Activated naive CD8-positive, alpha-beta T cell treated with anti-CD3 and anti-CD28 coated beads, Interleukin-2, amount 10 ng/mL, durations not matched to agents 7 days and 5 days (primary cell): ENCODE measurements around the gene BTBD7. TPM values are rescaled to one million over a fixed set of nuclear protein-coding genes. Genes with fewer than 3 reads are reported as not detected.

Source experiments
- ATAC-seq: fragments of 150-1000 bp; cut with Tn5 transposase; one replicate; pipeline ENCODE4 v1.10.0; 2021; ENCODE audit warnings: low read depth, moderate library complexity
- POLR2A ChIA-PET: fragments of 350-600 bp; sonication (Branson Sonifier 250); formaldehyde crosslinking; loops from one replicate; lab custom pipeline; 2021; ENCODE audit warnings: antibody characterized with exemption; lab: Charles Lee
- DNase-seq: peaks from one replicate; pipeline ENCODE4 v3.0.0; 2021
- H3K27ac Mint-ChIP-seq: one replicate; pipeline ENCODE4 v1.8.0; 2022; ENCODE audit warnings: mild to moderate bottlenecking, mixed read lengths
- H3K27me3 Mint-ChIP-seq: one replicate; pipeline ENCODE4 v1.8.0; 2022; ENCODE audit warnings: mild to moderate bottlenecking, moderate library complexity, mixed read lengths
- H3K36me3 Mint-ChIP-seq: one replicate; pipeline ENCODE4 v1.8.0; 2021; ENCODE audit warnings: mild to moderate bottlenecking, mixed read lengths
- H3K4me1 Mint-ChIP-seq: one replicate; pipeline ENCODE4 v1.8.0; 2021; ENCODE audit warnings: mixed read lengths
- H3K4me3 Mint-ChIP-seq: one replicate; pipeline ENCODE4 v1.8.0; 2022; ENCODE audit warnings: mild to moderate bottlenecking, moderate library complexity, mixed read lengths
- H3K9me3 Mint-ChIP-seq: one replicate; pipeline ENCODE4 v1.8.0; 2021; ENCODE audit warnings: mixed read lengths
- total RNA-seq, 2 experiments: library from RNA; stranded (reverse); gene quantifications; one replicate each; pipeline ENCODE4 v1.2.3, GENCODE V29; 2021

Gene BTBD7
- total RNA-seq, 2 experiments from 2014 or later = 22.3 to 24.8 TPM

DNA sequence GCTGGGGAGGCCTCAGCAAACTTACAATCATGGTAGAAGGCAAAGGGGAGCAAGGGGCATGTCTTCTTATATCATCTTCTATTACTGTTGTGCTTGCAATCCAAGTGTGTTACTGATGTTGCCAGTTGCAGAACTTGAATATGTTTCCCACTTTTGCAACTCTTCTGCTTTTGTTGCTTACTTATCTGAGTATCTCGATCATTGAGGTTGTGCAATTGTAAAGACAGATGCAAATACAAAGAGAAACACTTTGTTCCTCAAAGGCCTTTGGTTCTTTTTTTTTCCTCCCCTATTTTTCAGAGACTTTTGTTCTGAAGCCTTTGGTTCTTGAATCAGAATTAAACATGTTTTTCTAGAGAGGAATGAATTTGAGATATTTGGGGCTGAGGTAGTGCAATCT, 10.4 kb upstream of the BTBD7 start:
- POLR2A ChIA-PET = no interaction called here
- Mint-ChIP-seq H3K27me3 (peaks cover 4% of the 10 kb centered on the region), H3K4me3 (no peak overlapping the region), H3K4me1 (no peaks in the 10 kb centered on the region), H3K27ac (no peak overlapping the region), H3K9me3 (peaks cover 6% of the 10 kb centered on the region), H3K36me3 (peaks cover 2% of the 10 kb centered on the region)
- no peak for DNase-seq
- no peak for ATAC-seq

DNA sequence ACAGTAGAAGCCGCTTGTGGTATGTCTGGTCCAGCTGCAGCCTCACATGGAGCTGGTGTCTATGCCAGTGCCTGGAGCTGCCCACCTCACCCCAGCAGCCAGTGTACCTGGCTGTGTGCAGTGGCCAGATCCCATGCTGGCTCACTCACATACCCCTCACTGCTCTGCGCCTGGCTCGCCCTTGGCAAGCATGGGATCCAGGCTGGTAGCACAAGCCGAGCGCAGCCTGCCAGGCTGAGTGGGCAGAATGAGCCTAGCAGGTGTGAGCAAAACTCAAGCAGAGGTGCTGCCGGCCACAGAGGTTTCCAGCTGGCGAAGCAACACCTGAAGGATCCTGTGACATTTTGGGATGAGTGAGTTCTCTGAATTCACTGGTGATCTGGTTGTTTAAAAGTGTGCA, 5.0 kb upstream of the BTBD7 start:
- peaks cover 7% of the 10 kb centered on the region for H3K36me3 Mint-ChIP-seq
- no peak overlapping the region for H3K4me3 Mint-ChIP-seq
- POLR2A ChIA-PET = no interaction called here
- peaks cover 7% of the 10 kb centered on the region for H3K9me3 Mint-ChIP-seq
- no peak for DNase-seq
- no peak overlapping the region for H3K27ac Mint-ChIP-seq
- no peak for ATAC-seq
- H3K27me3 Mint-ChIP-seq = no peaks in the 10 kb centered on the region
- peaks cover 6% of the 10 kb centered on the region for H3K4me1 Mint-ChIP-seq

DNA sequence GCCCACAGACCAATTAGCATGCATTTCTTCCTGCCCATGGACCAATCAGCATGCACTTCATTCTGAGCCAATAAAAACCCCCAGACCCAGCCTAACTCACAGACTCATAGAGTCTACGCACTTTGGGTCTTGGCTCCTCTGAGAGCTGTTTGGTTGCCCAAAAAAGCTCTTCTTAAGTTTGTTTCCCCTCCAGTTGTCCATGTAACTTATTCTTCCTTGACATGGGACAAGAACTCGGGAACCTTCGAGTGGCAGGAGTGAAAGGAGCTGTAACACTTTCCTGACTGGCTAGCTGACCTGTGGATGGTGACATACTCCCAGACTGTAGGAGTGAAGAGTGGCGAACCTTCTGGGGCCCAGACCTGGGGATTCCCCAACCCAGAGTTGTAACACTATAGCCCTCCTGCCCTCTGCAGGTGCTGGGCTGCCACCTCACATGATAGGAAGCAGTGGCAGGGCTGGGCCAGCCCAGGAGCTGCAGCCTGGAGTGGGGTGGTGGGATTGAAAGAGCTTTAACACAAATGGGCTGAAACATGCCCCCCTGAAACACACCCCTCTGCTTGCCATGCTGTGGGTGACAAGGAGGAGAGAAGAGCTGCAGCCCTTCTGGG, 4.4 kb upstream of the BTBD7 start:
- DNase-seq (no peak), ATAC-seq (no peak)
- peaks cover 5% of the 10 kb centered on the region for H3K9me3 Mint-ChIP-seq
- H3K27me3 Mint-ChIP-seq = no peaks in the 10 kb centered on the region
- POLR2A ChIA-PET = no interaction called here
- H3K4me1 Mint-ChIP-seq = peaks cover 6% of the 10 kb centered on the region
- peaks cover 7% of the 10 kb centered on the region for H3K36me3 Mint-ChIP-seq
- H3K27ac Mint-ChIP-seq = no peak overlapping the region
- no peak overlapping the region for H3K4me3 Mint-ChIP-seq

DNA sequence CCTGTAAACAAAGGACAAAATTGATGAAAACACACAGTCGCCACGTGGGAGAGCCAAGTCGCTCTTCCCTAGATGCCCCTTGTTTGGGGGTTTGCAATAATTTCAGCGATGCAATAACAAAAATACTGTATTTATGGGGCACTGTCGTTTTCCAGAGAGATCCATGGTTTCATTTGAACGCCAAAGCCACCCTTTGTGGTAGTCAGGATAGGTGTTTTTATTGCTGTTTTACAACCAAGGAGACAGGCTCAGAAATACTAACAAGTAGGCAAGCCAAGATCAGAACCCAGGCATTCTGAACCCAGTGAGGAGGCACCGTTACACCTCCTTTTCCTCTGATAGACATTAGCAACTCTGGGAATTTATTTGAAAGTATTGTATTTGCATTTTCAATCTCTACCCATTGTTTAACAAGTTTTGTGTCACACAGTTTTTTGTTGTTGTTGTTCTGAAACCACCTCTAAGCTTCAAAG, 831 bp upstream of the BTBD7 start:
- ATAC-seq (no peak), DNase-seq (no peak)
- peaks cover 5% of the 10 kb centered on the region for H3K36me3 Mint-ChIP-seq
- peaks cover 2% of the 10 kb centered on the region for H3K9me3 Mint-ChIP-seq
- POLR2A ChIA-PET = no interaction called here
- peak overlapping the region; percentile 94 for H3K27ac Mint-ChIP-seq
- H3K4me1 Mint-ChIP-seq = peaks cover 29% of the 10 kb centered on the region
- no peaks in the 10 kb centered on the region for H3K27me3 Mint-ChIP-seq
- peak overlapping the region; percentile 89 for H3K4me3 Mint-ChIP-seq

DNA sequence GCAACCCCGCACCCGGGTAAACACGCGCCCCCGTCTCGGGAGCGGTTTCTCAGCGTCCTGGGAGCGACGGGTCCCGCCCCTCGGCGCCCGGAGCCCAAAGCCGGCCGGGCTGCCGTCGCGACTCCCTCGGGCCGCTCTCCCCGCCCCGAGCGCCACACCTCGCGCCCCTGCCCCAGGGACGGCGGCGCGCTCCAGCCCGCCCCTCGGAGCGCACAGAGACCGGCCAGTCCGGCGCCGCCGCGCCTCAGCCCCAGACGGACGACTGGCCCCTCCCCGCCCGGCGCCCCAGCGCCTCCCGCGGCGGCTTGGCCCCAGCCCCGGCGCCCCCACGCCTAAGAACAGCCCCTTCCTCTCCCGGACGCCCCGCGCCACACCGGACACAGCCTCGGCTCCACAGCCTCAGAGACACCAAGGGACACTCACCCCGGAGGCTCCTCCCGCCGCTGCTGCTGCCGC, 411 bp downstream of the BTBD7 start:
- ATAC-seq (peak; percentile 55), DNase-seq (no peak)
- H3K9me3 Mint-ChIP-seq = peaks cover 2% of the 10 kb centered on the region
- POLR2A ChIA-PET = no interaction called here
- peak overlapping the region; percentile 94 for H3K27ac Mint-ChIP-seq
- H3K4me3 Mint-ChIP-seq = peak overlapping the region; percentile 89
- peaks cover 7% of the 10 kb centered on the region for H3K36me3 Mint-ChIP-seq
- H3K27me3 Mint-ChIP-seq = no peaks in the 10 kb centered on the region
- H3K4me1 Mint-ChIP-seq = peaks cover 29% of the 10 kb centered on the region

DNA sequence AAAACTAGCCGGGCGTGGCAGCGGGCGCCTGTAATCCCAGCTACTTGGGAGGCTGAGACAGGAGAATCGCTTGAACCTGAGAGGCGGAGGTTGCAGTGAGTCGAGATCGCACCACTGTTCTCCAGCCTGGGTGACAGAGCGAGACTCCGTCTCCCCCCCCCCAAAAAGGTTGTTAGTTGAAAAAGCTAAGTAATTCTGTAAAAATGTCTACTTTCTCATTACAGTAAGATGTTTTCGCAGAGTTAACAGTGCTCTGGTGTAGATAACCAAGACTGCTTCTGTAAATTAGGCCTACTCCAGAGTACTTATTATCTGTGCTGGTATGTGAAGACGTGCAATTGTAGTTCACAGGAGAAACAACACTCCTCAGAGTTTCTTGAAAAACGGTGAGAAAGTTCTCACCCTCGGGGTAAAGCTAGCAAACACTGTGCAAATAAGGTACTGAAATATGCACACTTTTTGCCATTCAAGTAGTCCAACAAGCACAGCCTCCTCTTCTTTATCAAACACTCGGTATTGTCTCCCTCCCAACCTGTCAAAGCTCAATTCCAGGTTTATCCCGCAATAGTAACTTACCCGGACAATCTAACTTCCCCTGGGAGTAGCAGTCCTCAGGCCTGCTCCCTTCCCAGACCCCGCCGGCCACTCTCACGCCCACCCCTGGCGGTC, 974 bp downstream of the BTBD7 start:
- peak overlapping the region; percentile 89 for H3K4me3 Mint-ChIP-seq
- peak overlapping the region; percentile 81 for H3K27ac Mint-ChIP-seq
- ATAC-seq (no peak), DNase-seq (no peak)
- no peaks in the 10 kb centered on the region for H3K27me3 Mint-ChIP-seq
- POLR2A ChIA-PET = interaction anchor here (0.6 to 1.5 kb wide), 2 partner anchors 101 to 113 kb away, joined by 3 read pairs; no protein-coding TSS in a partner anchor
- peaks cover 29% of the 10 kb centered on the region for H3K4me1 Mint-ChIP-seq
- peaks cover 7% of the 10 kb centered on the region for H3K36me3 Mint-ChIP-seq
- peaks cover 2% of the 10 kb centered on the region for H3K9me3 Mint-ChIP-seq

GRCh38 chr14:93331002-93331727, 1.7 kb downstream of the BTBD7 start:
- POLR2A ChIA-PET = interaction anchor here (0.6 to 1.5 kb wide), 2 partner anchors 101 to 113 kb away, joined by 3 read pairs; no protein-coding TSS in a partner anchor
- no peaks in the 10 kb centered on the region for H3K27me3 Mint-ChIP-seq
- ATAC-seq = no peak
- peaks cover 29% of the 10 kb centered on the region for H3K4me1 Mint-ChIP-seq
- peaks cover 2% of the 10 kb centered on the region for H3K9me3 Mint-ChIP-seq
- no peak for DNase-seq
- H3K4me3 Mint-ChIP-seq = peak overlapping the region; percentile 89
- H3K36me3 Mint-ChIP-seq = peaks cover 7% of the 10 kb centered on the region
- no peak overlapping the region for H3K27ac Mint-ChIP-seq

DNA sequence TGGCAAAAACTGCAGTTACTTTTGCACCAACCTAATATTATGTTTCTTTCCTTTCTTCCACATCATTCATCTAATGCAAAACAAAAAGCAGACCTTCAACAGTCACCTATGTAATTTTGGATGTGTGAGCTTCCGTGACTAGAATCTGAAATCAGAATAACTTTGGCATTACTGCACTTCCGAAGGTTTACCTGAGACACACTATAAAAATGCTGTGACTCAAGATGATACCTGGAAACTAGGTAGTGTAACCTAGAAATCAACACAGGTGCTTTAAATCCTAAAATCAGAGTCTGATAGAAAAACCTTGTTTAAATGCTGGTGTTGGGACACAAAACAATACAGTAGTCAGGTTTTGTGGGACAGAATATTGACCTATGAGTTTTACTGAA, 2.2 kb downstream of the BTBD7 start:
- Mint-ChIP-seq H3K4me3 (peak overlapping the region; percentile 89), H3K27me3 (no peaks in the 10 kb centered on the region), H3K4me1 (peaks cover 29% of the 10 kb centered on the region), H3K9me3 (peaks cover 2% of the 10 kb centered on the region), H3K27ac (no peak overlapping the region), H3K36me3 (peaks cover 4% of the 10 kb centered on the region)
- ATAC-seq = no peak
- POLR2A ChIA-PET = interaction anchor here (1.5 kb wide), 1 partner anchor 100 kb away, joined by 3 read pairs; no protein-coding TSS in a partner anchor
- no peak for DNase-seq

GRCh38 chr14:93329965-93330608, 2.7 kb downstream of the BTBD7 start:
- Mint-ChIP-seq H3K4me1 (peaks cover 31% of the 10 kb centered on the region), H3K36me3 (peaks cover 4% of the 10 kb centered on the region), H3K9me3 (no peaks in the 10 kb centered on the region), H3K4me3 (no peak overlapping the region), H3K27me3 (no peaks in the 10 kb centered on the region), H3K27ac (no peak overlapping the region)
- ATAC-seq (no peak), DNase-seq (no peak)
- POLR2A ChIA-PET = no interaction called here

DNA sequence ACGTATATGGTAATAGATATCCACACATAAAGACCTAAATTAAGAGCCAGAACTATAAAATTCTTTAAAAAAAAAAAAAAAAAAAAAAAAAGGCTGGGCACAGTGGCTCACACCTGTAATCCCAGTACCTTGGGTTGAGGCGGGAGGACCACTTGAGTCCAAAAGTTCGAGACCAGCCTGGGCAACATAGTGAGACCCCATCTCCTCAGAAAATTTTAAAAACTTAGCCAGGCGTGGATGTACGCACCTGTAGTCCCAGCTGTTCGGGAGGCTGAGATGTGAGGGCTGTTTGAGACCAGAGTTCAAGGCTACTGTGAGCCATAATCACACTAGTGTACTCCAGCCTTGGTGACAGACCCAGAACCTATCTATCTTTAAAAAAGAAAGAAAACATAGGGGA, 4.3 kb downstream of the BTBD7 start:
- H3K9me3 Mint-ChIP-seq = no peaks in the 10 kb centered on the region
- H3K27ac Mint-ChIP-seq = no peak overlapping the region
- ATAC-seq = no peak
- POLR2A ChIA-PET = no interaction called here
- no peak overlapping the region for H3K4me3 Mint-ChIP-seq
- H3K36me3 Mint-ChIP-seq = peaks cover 8% of the 10 kb centered on the region
- H3K4me1 Mint-ChIP-seq = peaks cover 28% of the 10 kb centered on the region
- no peak for DNase-seq
- H3K27me3 Mint-ChIP-seq = no peaks in the 10 kb centered on the region

- Mint-ChIP-seq H3K36me3 (peaks cover 13% of the 10 kb centered on the region), H3K4me1 (peaks cover 20% of the 10 kb centered on the region)
Measured at GRCh38 chr14:93326196-93326595, 6.6 kb downstream of the BTBD7 start.

DNA sequence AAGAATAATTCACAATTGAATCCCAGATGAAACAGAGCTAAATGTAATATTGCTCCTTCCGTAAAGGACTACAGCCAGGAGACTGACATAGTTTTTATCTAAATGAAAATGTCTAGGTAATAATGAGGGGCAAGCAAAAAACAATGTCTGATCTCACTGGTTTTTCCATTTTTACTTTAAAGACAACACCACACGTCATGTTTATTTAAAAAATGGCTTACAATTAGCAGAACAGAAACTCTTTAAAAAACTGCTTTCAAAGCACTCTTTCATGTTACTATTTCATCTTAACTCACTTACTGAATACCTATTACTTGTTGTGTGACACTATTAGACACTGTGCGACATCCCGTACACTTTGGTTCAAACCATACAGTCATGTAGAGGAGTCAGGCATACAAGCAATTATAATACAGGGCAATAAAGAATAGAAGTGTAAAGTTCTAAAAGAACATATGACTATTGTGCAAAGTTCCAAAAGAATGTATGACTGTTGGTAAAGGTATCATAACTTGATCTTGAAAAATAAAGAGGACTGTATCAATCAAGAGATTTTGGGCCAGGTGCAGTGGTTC, 9.1 kb downstream of the BTBD7 start:
- H3K9me3 Mint-ChIP-seq = no peaks in the 10 kb centered on the region
- H3K27me3 Mint-ChIP-seq = no peaks in the 10 kb centered on the region
- peaks cover 13% of the 10 kb centered on the region for H3K36me3 Mint-ChIP-seq
- ATAC-seq (no peak), DNase-seq (no peak)
- H3K4me1 Mint-ChIP-seq = peaks cover 13% of the 10 kb centered on the region
- H3K4me3 Mint-ChIP-seq = no peak overlapping the region
- no peak overlapping the region for H3K27ac Mint-ChIP-seq
- POLR2A ChIA-PET = interaction anchor here (0.6 kb wide), 1 partner anchor 18 kb away, joined by 3 read pairs; no protein-coding TSS in a partner anchor

More at GRCh38 chr14:93326196-93326595, 6.6 kb downstream of the BTBD7 start:
- no peak for ATAC-seq
- POLR2A ChIA-PET = no interaction called here
- no peak overlapping the region for H3K4me3 Mint-ChIP-seq
- no peak overlapping the region for H3K27ac Mint-ChIP-seq
- no peaks in the 10 kb centered on the region for H3K27me3 Mint-ChIP-seq
- no peaks in the 10 kb centered on the region for H3K9me3 Mint-ChIP-seq
- DNase-seq = no peak
